Erythroblast (primary cell): ENCODE data around the gene CSTF3.
"Not testable (repeated sequence)": the region's sequence is repeated elsewhere in the genome, so short reads cannot be mapped to it uniquely, and the experiment has no call there.

Source experiments
- GATA1 ChIP-seq: IDR thresholded peaks from 2 replicates; pipeline ENCODE4 v1.6.1; 2011; ENCODE audit warnings: low read depth, mild to moderate bottlenecking, control low read depth, low read length, moderate library complexity
- POLR2A ChIP-seq: IDR thresholded peaks from 2 replicates; pipeline ENCODE4 v1.6.1; 2011; ENCODE audit warnings: mild to moderate bottlenecking, low read length

DNA sequence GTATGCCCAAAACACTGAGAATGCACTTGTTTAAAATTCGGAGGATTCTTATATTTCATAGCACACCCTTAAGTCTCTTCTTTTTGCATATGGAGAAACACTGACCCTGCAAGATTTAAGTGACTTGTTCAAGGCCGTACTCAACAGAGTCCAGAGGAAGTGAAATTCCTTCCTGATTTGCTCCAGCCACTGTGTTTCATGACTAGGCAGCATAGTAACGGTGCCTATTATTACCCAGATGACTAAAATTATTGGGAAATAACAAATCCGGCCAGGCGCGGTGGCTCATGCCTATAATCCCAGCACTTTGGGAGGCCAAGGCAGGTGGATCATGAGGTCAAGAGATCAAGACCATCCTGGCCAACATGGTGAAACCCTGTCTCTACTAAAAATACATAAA lies 112.6 kb downstream of the CSTF3 start:
- TF ChIP-seq POLR2A, GATA1: not testable (repeated sequence)
